Endothelial cell (in vitro differentiated cells): ENCODE measurements around the gene SLC40A1. TPM values are rescaled to one million over a fixed set of nuclear protein-coding genes. Genes with fewer than 3 reads are reported as not detected.

Experiments
- DNase-seq: peaks from one replicate; pipeline ENCODE4 v3.0.0; 2021; ENCODE audit warnings: low spot score
- H3K27ac Mint-ChIP-seq: one replicate; pipeline ENCODE4 v1.8.0; 2021; ENCODE audit warnings: mixed read lengths, inconsistent platforms; ENCODE audit not compliant: unreplicated experiment
- H3K27me3 Mint-ChIP-seq: one replicate; pipeline ENCODE4 v1.8.0; 2021; ENCODE audit warnings: mild to moderate bottlenecking, moderate library complexity, mixed read lengths, inconsistent platforms; ENCODE audit not compliant: unreplicated experiment
- H3K36me3 Mint-ChIP-seq: one replicate; pipeline ENCODE4 v1.8.0; 2021; ENCODE audit warnings: mild to moderate bottlenecking, low read depth, mixed read lengths, inconsistent platforms; ENCODE audit not compliant: unreplicated experiment
- H3K4me1 Mint-ChIP-seq: one replicate; pipeline ENCODE4 v1.8.0; 2021; ENCODE audit warnings: mild to moderate bottlenecking, mixed read lengths, inconsistent platforms; ENCODE audit not compliant: unreplicated experiment
- H3K4me3 Mint-ChIP-seq: one replicate; pipeline ENCODE4 v1.8.0; 2021; ENCODE audit warnings: mild to moderate bottlenecking, mixed read lengths, inconsistent platforms; ENCODE audit not compliant: unreplicated experiment
- H3K9me3 Mint-ChIP-seq: one replicate; pipeline ENCODE4 v1.8.0; 2021; ENCODE audit warnings: mixed read lengths, inconsistent platforms; ENCODE audit not compliant: unreplicated experiment
- CTCF ChIP-seq: fragments of 200-600 bp; sonication (generic); IDR thresholded peaks from one replicate; pipeline ENCODE4 v1.5.0; 2021; ENCODE audit warnings: antibody characterized with exemption; ENCODE audit not compliant: unreplicated experiment
- total RNA-seq: library from RNA; stranded (reverse); fragmentation: NEBNext Ultra II Directional; extraction: Animal tissue kit (Norgen Biotek cat#: 25700); gene quantifications from one replicate; pipeline ENCODE4 v1.2.1, GENCODE V29; 2021; ENCODE audit not compliant: unreplicated experiment

The SLC40A1 gene
- total RNA-seq, 1 donor from 2014 or later: 90.9 TPM

- Mint-ChIP-seq H3K9me3 (no peaks in the 10 kb centered on the region), H3K27me3 (peaks cover 1% of the 10 kb centered on the region), H3K4me1 (peaks cover 7% of the 10 kb centered on the region), H3K36me3 (no peaks in the 10 kb centered on the region), H3K4me3 (no peak overlapping the region), H3K27ac (no peak overlapping the region)
- TF ChIP-seq CTCF: no peak
- DNase-seq: no peak
These were observed 45.4 kb downstream of the SLC40A1 start for GRCh38 chr2:189534854-189535832.

- Mint-ChIP-seq H3K9me3 (no peaks in the 10 kb centered on the region), H3K27ac (no peak overlapping the region), H3K4me1 (peaks cover 7% of the 10 kb centered on the region), H3K27me3 (peaks cover 1% of the 10 kb centered on the region), H3K4me3 (no peak overlapping the region), H3K36me3 (no peaks in the 10 kb centered on the region)
- TF ChIP-seq CTCF: no peak
- no peak for DNase-seq
These were observed 47.1 kb downstream of the SLC40A1 start for GRCh38 chr2:189533288-189534035.

- no peaks in the 10 kb centered on the region for H3K36me3 Mint-ChIP-seq
- no peak for TF ChIP-seq CTCF
- no peak overlapping the region for H3K4me3 Mint-ChIP-seq
- no peak overlapping the region for H3K27ac Mint-ChIP-seq
- H3K9me3 Mint-ChIP-seq: no peaks in the 10 kb centered on the region
- DNase-seq: no peak
- H3K27me3 Mint-ChIP-seq: peaks cover 1% of the 10 kb centered on the region
- peaks cover 2% of the 10 kb centered on the region for H3K4me1 Mint-ChIP-seq
These were observed 49.5 kb downstream of the SLC40A1 start for GRCh38 chr2:189530965-189531637.

- Mint-ChIP-seq H3K4me3 (no peak overlapping the region), H3K9me3 (no peaks in the 10 kb centered on the region)
These were observed 52.0 kb downstream of the SLC40A1 start for GRCh38 chr2:189528617-189529016.

More at GRCh38 chr2:189528617-189529016, 52.0 kb downstream of the SLC40A1 start:
- Mint-ChIP-seq H3K27ac (no peak overlapping the region), H3K4me1 (no peaks in the 10 kb centered on the region), H3K36me3 (no peaks in the 10 kb centered on the region), H3K27me3 (no peaks in the 10 kb centered on the region)
- DNase-seq: no peak
- no peak for TF ChIP-seq CTCF
